OCI-LY3 (cell line): Measurements from ENCODE around the gene LSP1.

Experiments used
- H2AFZ ChIP-seq: fragments of 200-600, 300-600 bp; shearing (Covaris generic); 2 replicates; pipeline ENCODE4 v1.6.0; 2014; ENCODE audit warnings: antibody characterized with exemption, low read depth, low read length
- H3K27ac ChIP-seq: fragments of 200-600, 300-600 bp; sonication (generic); 2 replicates; pipeline ENCODE4 v1.5.1; 2014; ENCODE audit warnings: mild to moderate bottlenecking, low read length, moderate library complexity, mixed read lengths
- H3K27me3 ChIP-seq: fragments of 200-600, 300-600 bp; sonication (generic); 2 replicates; pipeline ENCODE4 v1.6.1; 2014; ENCODE audit warnings: low read depth, low read length, mixed read lengths
- H3K36me3 ChIP-seq: fragments of 200-600, 300-600 bp; sonication (generic); replicated peaks from 2 replicates; pipeline ENCODE3; 2014; ENCODE audit warnings: low read depth, low read length, mixed read lengths
- H3K4me1 ChIP-seq: fragments of 300-600, 200-600 bp; sonication (generic); 2 replicates; pipeline ENCODE4 v1.6.1; 2014; ENCODE audit warnings: low read length, mixed read lengths
- H3K4me2 ChIP-seq: fragments of 200-600, 300-600 bp; sonication (generic); 2 replicates; pipeline ENCODE4 v1.6.1; 2014; ENCODE audit warnings: low read length, mixed read lengths
- H3K4me3 ChIP-seq: fragments of 300-600, 200-600 bp; sonication (generic); 2 replicates; pipeline ENCODE4 v1.5.1; 2014; ENCODE audit warnings: antibody characterized with exemption, mild to moderate bottlenecking, low read length, moderate library complexity
- H3K79me2 ChIP-seq: fragments of 300-600, 200-600 bp; shearing (Covaris generic); 2 replicates; pipeline ENCODE4 v1.6.1; 2014; ENCODE audit warnings: mild to moderate bottlenecking, low read length, mixed read lengths
- H3K9ac ChIP-seq: fragments of 300-600, 200-600 bp; shearing (Covaris generic); 2 replicates; pipeline ENCODE4 v1.6.0; 2014; ENCODE audit warnings: mild to moderate bottlenecking, low read length, moderate library complexity
- H3K9me3 ChIP-seq: fragments of 200-600, 300-600 bp; shearing (Covaris generic); 2 replicates; pipeline ENCODE4 v1.6.1; 2014; ENCODE audit warnings: low read length, mixed read lengths; ENCODE audit not compliant: insufficient read depth
- H4K20me1 ChIP-seq: fragments of 200-600, 300-600 bp; sonication (generic); 2 replicates; pipeline ENCODE4 v1.6.1; 2016; ENCODE audit warnings: low read length, mixed read lengths; ENCODE audit not compliant: insufficient read depth
- CTCF ChIP-seq: fragments of 200-600, 300-600 bp; sonication (generic); IDR thresholded peaks from 2 replicates; pipeline ENCODE4 v1.5.1; 2014; ENCODE audit warnings: antibody characterized with exemption, low read length, low read depth
- EZH2phosphoT487 ChIP-seq: fragments of 200-600 bp; shearing (Covaris generic); IDR thresholded peaks from 2 replicates; pipeline ENCODE4 v1.6.1; 2018; ENCODE audit warnings: antibody characterized with exemption, mixed run types, low read depth

Gene LSP1

GRCh38 chr11:1923201-1923956, 70.5 kb downstream of the LSP1 start:
- no peak overlapping the region for H3K4me2 ChIP-seq
- no peak for TF ChIP-seq EZH2phosphoT487
- no peak for TF ChIP-seq CTCF
- H3K27ac ChIP-seq, result no peak overlapping the region
- H2AFZ ChIP-seq, result no peak overlapping the region
- H3K79me2 ChIP-seq, result no peaks in the 10 kb centered on the region
- H3K9ac ChIP-seq, result no peak overlapping the region
- H3K4me3 ChIP-seq, result no peak overlapping the region
- no peaks in the 10 kb centered on the region for H3K4me1 ChIP-seq
- no peaks in the 10 kb centered on the region for H4K20me1 ChIP-seq
- H3K9me3 ChIP-seq, result no peaks in the 10 kb centered on the region
- peaks cover 22% of the 10 kb centered on the region; the same call in 1 of the 2 replicates for H3K27me3 ChIP-seq
- no peaks in the 10 kb centered on the region for H3K36me3 ChIP-seq

GRCh38 chr11:1924181-1924580, 71.3 kb downstream of the LSP1 start:
- H3K27me3 ChIP-seq, result peaks cover 22% of the 10 kb centered on the region; the same call in 1 of the 2 replicates
- no peak overlapping the region for H3K27ac ChIP-seq
- H3K79me2 ChIP-seq, result no peaks in the 10 kb centered on the region
- no peaks in the 10 kb centered on the region for H3K9me3 ChIP-seq
- no peak overlapping the region for H3K4me3 ChIP-seq
- no peak overlapping the region for H3K9ac ChIP-seq
- H3K4me2 ChIP-seq, result no peak overlapping the region
- TF ChIP-seq CTCF (no peak), EZH2phosphoT487 (no peak)
- H2AFZ ChIP-seq, result no peak overlapping the region
- H4K20me1 ChIP-seq, result no peaks in the 10 kb centered on the region
- no peaks in the 10 kb centered on the region for H3K36me3 ChIP-seq
- no peaks in the 10 kb centered on the region for H3K4me1 ChIP-seq

GRCh38 chr11:1924646-1925372, 71.9 kb downstream of the LSP1 start:
- Histone ChIP-seq H3K4me2 (no peak overlapping the region), H3K4me1 (no peaks in the 10 kb centered on the region), H3K27ac (no peak overlapping the region), H2AFZ (no peak overlapping the region), H3K4me3 (no peak overlapping the region), H4K20me1 (no peaks in the 10 kb centered on the region), H3K79me2 (no peaks in the 10 kb centered on the region), H3K36me3 (no peaks in the 10 kb centered on the region), H3K9ac (no peak overlapping the region), H3K27me3 (peaks cover 22% of the 10 kb centered on the region; the same call in 1 of the 2 replicates), H3K9me3 (no peaks in the 10 kb centered on the region)
- TF ChIP-seq CTCF (no peak), EZH2phosphoT487 (no peak)

DNA sequence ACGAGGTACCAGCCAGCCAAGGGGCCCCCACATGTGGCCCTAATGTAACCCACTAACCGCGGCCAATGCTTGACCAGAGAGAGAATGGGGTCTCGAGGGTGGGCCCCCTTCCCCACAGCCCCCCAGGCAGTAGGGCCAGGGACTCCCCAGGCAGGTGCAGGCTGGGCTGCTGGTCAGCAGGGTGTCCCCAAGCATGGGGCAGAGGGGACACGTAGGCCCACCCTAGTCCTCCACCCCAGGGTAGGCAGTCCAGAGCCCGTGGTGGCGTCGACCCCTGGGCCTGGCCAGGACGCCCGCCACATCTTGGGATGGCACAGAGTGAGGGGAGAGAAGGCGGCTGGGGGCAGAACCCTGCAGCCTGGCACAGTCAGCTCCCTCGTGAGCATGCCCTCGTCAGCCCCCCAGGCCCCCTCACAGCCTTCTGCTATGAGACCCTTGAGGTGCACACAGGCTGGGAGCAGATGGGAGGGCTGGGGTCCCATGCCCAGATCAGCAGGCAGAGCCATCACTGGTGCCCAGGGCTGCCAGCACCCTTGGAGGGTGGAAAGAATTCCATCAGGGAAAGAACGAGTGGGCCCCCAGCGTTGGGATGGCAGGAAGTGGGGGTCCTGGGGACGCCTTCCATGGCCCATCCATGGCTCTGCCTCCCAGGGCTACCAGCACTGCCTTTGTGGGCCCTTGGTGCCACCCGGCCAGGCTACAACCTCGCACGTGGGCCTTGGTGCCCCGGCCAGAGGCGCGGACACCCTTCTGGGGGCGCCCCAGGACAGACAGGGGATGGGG, 72.7 kb downstream of the LSP1 start:
- H3K27ac ChIP-seq, result no peak overlapping the region

More for the DNA sequence above, 72.7 kb downstream of the LSP1 start:
- Histone ChIP-seq H3K9me3 (no peaks in the 10 kb centered on the region), H4K20me1 (no peaks in the 10 kb centered on the region), H3K36me3 (no peaks in the 10 kb centered on the region), H3K27me3 (peaks cover 24% of the 10 kb centered on the region; the same call in 1 of the 2 replicates), H3K79me2 (no peaks in the 10 kb centered on the region), H3K4me2 (no peak overlapping the region), H3K4me3 (no peak overlapping the region), H3K4me1 (no peaks in the 10 kb centered on the region), H3K9ac (no peak overlapping the region), H2AFZ (no peak overlapping the region)
- TF ChIP-seq EZH2phosphoT487 (no peak), CTCF (no peak)
